22Rv1 (cell line): Measurements from ENCODE around the gene PPP1CA.

ENCODE experiments used
- ZFX ChIP-seq: fragments of 450-650 bp; IDR thresholded peaks from 2 replicates; pipeline ENCODE4 v1.6.1; 2017; ENCODE audit warnings: antibody characterized with exemption, borderline replicate concordance
- TF ChIP-seq, protein P1 (sequence below): fragments of 450-650 bp; IDR thresholded peaks from 2 replicates; pipeline ENCODE4 v1.5.1; 2017; ENCODE audit warnings: mild to moderate bottlenecking

DNA sequence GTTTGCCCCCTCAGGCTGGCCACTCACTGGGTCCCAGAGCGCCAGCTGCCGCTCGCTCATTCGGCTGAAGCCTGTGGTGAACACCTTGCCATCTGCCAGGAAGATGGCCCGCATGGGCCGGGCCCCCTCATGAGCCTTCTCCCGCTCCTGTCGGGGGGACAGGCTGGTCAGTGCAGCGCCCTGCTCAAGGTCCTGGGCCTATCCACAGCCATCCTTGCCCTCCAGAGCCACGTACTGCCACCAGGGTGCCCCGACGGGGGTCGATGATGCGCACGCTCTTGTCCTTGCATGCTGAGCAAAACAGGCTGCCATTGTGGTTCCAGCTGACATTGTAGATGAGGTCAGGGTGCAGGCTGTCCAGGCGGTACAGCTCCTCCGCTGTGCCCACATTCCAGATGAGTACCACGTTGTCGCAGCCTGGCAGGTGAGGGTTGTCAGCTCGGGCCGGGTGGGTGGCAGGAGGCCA, 39.5 kb upstream of the PPP1CA start:
- TF ChIP-seq, protein P1, sequence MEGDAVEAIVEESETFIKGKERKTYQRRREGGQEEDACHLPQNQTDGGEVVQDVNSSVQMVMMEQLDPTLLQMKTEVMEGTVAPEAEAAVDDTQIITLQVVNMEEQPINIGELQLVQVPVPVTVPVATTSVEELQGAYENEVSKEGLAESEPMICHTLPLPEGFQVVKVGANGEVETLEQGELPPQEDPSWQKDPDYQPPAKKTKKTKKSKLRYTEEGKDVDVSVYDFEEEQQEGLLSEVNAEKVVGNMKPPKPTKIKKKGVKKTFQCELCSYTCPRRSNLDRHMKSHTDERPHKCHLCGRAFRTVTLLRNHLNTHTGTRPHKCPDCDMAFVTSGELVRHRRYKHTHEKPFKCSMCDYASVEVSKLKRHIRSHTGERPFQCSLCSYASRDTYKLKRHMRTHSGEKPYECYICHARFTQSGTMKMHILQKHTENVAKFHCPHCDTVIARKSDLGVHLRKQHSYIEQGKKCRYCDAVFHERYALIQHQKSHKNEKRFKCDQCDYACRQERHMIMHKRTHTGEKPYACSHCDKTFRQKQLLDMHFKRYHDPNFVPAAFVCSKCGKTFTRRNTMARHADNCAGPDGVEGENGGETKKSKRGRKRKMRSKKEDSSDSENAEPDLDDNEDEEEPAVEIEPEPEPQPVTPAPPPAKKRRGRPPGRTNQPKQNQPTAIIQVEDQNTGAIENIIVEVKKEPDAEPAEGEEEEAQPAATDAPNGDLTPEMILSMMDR: no peak
- no peak for TF ChIP-seq ZFX
